SK-N-SH (cell line): ENCODE measurements around the gene MRPL54. TPM values are rescaled to one million over a fixed set of nuclear protein-coding genes. Genes with fewer than 3 reads are reported as not detected.

Experiments used
- CTCF ChIA-PET: fragments of 300-600, 350-600 bp; formaldehyde crosslinking; extraction: SDS; loops from one replicate; lab custom pipeline; 2021; lab: Yijun Ruan, JAX
- POLR2A ChIA-PET: fragments of 350-600 bp; sonication (Branson Sonifier 250); formaldehyde crosslinking; extraction: SDS; loops from one replicate; lab custom pipeline; 2020; ENCODE audit warnings: antibody characterized with exemption, inconsistent platforms; lab: Yijun Ruan, JAX
- DNase-seq: peaks from one replicate; pipeline ENCODE4 v3.0.0; 2012
- H2AFZ ChIP-seq: fragments of 200-600 bp; sonication (generic); 2 replicates; pipeline ENCODE4 v1.8.1; 2016; ENCODE audit warnings: antibody characterized with exemption, mild to moderate bottlenecking, low read depth
- H3F3A ChIP-seq: fragments of 200-600 bp; sonication (generic); replicated peaks from 2 replicates; pipeline ENCODE3; 2016; ENCODE audit warnings: antibody characterized with exemption, mild to moderate bottlenecking; ENCODE audit not compliant: insufficient read depth
- H3K27ac ChIP-seq, 2 experiments: fragments of 200-500 bp in 1 of 2; fragments of 200-600 bp in 1 of 2; sonication (Bioruptor generic) in 1 of 2; sonication (generic), shearing (Covaris generic) in 1 of 2; 2 replicates each; pipeline versions ENCODE4 v1.5.1 to v1.6.1; 2014 to 2016; ENCODE audit warnings: low read depth in 2 of 2, inconsistent platforms in 1 of 2, low read length in 1 of 2, mild to moderate bottlenecking in 1 of 2, mixed read lengths in 1 of 2
- H3K27me3 ChIP-seq: fragments of 200-600 bp; sonication (generic), shearing (Covaris generic); 2 replicates; pipeline ENCODE4 v1.6.1; 2016; ENCODE audit warnings: mixed run types; ENCODE audit not compliant: insufficient read depth
- H3K36me3 ChIP-seq, 2 experiments: fragments of 200-500 bp in 1 of 2; fragments of 200-600 bp in 1 of 2; sonication (Bioruptor generic) in 1 of 2; sonication (generic) in 1 of 2; replicated peaks in 1 of 2; 2 replicates each; pipeline versions ENCODE3 to v1.5.1; 2014 to 2016; ENCODE audit warnings: low read length in 1 of 2, mild to moderate bottlenecking in 1 of 2; ENCODE audit not compliant: insufficient read depth in 2 of 2, control insufficient read depth in 1 of 2
- H3K4me1 ChIP-seq, 2 experiments: fragments of 200-500 bp in 1 of 2; fragments of 200-600 bp in 1 of 2; sonication (Bioruptor generic) in 1 of 2; sonication (generic), shearing (Covaris generic) in 1 of 2; 2 replicates each; pipeline versions ENCODE4 v1.5.1 to v1.6.1; 2014 to 2016; ENCODE audit warnings: low read depth in 1 of 2, low read length in 1 of 2, mixed run types in 1 of 2; ENCODE audit not compliant: insufficient read depth in 2 of 2, control insufficient read depth in 1 of 2
- H3K4me2 ChIP-seq: fragments of 200-600 bp; sonication (generic), shearing (Covaris generic); 2 replicates; pipeline ENCODE4 v1.6.1; 2017; ENCODE audit warnings: mixed run types
- H3K4me3 ChIP-seq, 2 experiments: fragments of 200-500 bp in 1 of 2; fragments of 200-600 bp in 1 of 2; sonication (Bioruptor generic) in 1 of 2; sonication (generic), shearing (Covaris generic) in 1 of 2; 2 replicates each; pipeline versions ENCODE4 v1.5.1 to v1.8.1; 2014 to 2016; ENCODE audit warnings: low read depth in 2 of 2, inconsistent platforms in 1 of 2, low read length in 1 of 2, mild to moderate bottlenecking in 1 of 2, mixed read lengths in 1 of 2, moderate library complexity in 1 of 2
- H3K79me2 ChIP-seq: fragments of 200-600 bp; sonication (generic); 2 replicates; pipeline ENCODE4 v1.8.1; 2017; ENCODE audit warnings: mild to moderate bottlenecking; ENCODE audit not compliant: insufficient read depth
- H3K9ac ChIP-seq: fragments of 200-600 bp; sonication (generic); 2 replicates; pipeline ENCODE4 v1.6.1; 2017; ENCODE audit warnings: mixed run types
- H3K9me2 ChIP-seq: fragments of 200-600 bp; sonication (generic); 2 replicates; pipeline ENCODE4 v1.6.1; 2017; ENCODE audit warnings: mixed run types
- H3K9me3 ChIP-seq: fragments of 200-600 bp; sonication (generic); 2 replicates; pipeline ENCODE4 v1.6.1; 2017; ENCODE audit warnings: mixed run types, mild to moderate bottlenecking, moderate library complexity
- H4K20me1 ChIP-seq: fragments of 200-600 bp; sonication (generic); 2 replicates; pipeline ENCODE4 v1.6.1; 2017; ENCODE audit warnings: mild to moderate bottlenecking, mixed run types; ENCODE audit not compliant: insufficient read depth
- CHD2 ChIP-seq: fragments of 150-350 bp; IDR thresholded peaks from 2 replicates; pipeline ENCODE4 v1.6.1; 2018; ENCODE audit warnings: low read length; ENCODE audit not compliant: partially characterized antibody
- CTCF ChIP-seq: fragments of 200-600 bp; sonication (generic); IDR thresholded peaks from 2 replicates; pipeline ENCODE4 v1.6.1; 2017; ENCODE audit warnings: antibody characterized with exemption, mild to moderate bottlenecking, moderate library complexity
- ELF1 ChIP-seq: IDR thresholded peaks from 2 replicates; pipeline ENCODE4 v1.4.0; 2012
- EP300 ChIP-seq, 2 experiments: IDR thresholded peaks; 2 replicates each; pipeline versions ENCODE4 v1.4.0 to v1.6.1; 2012; ENCODE audit warnings: borderline replicate concordance in 1 of 2, low read depth in 1 of 2, low read length in 1 of 2
- FOSL2 ChIP-seq: IDR thresholded peaks from 2 replicates; pipeline ENCODE4 v1.4.0; 2012; ENCODE audit warnings: low read depth, mild to moderate bottlenecking, moderate library complexity, borderline replicate concordance
- FOXJ3 ChIP-seq: sonication (generic); formaldehyde crosslinking; IDR thresholded peaks from 2 replicates; pipeline ENCODE4 v1.5.1; 2020; ENCODE audit warnings: mild to moderate bottlenecking, missing genetic modification reagents
- FOXM1 ChIP-seq: IDR thresholded peaks from 2 replicates; pipeline ENCODE4 v1.4.0; 2012; ENCODE audit warnings: low read depth, mild to moderate bottlenecking
- JUND ChIP-seq: IDR thresholded peaks from 2 replicates; pipeline ENCODE4 v1.4.0; 2012
- NRF1 ChIP-seq: IDR thresholded peaks from 2 replicates; pipeline ENCODE4 v1.6.1; 2012; ENCODE audit warnings: low read depth, mild to moderate bottlenecking, low read length
- POLR2AphosphoS5 ChIP-seq: IDR thresholded peaks from 2 replicates; pipeline ENCODE4 v1.6.1; 2012; ENCODE audit warnings: low read depth, low read length
- RCOR1 ChIP-seq: fragments of 150-350 bp; IDR thresholded peaks from 2 replicates; pipeline ENCODE4 v1.6.1; 2017; ENCODE audit warnings: antibody characterized with exemption, low read length
- RFX5 ChIP-seq: IDR thresholded peaks from 2 replicates; pipeline ENCODE4 v1.6.1; 2012; ENCODE audit warnings: mild to moderate bottlenecking, improper control_type of control experiment, low read length
- SIN3A ChIP-seq: IDR thresholded peaks from 2 replicates; pipeline ENCODE4 v1.6.1; 2012; ENCODE audit warnings: low read depth, mild to moderate bottlenecking, low read length, moderate library complexity, borderline replicate concordance
- SMC3 ChIP-seq: IDR thresholded peaks from 2 replicates; pipeline ENCODE4 v1.6.1; 2012; ENCODE audit warnings: low read depth, low read length, improper control_type of control experiment
- TEAD4 ChIP-seq: IDR thresholded peaks from 2 replicates; pipeline ENCODE4 v1.4.0; 2012; ENCODE audit warnings: mild to moderate bottlenecking, borderline replicate concordance; ENCODE audit not compliant: insufficient read depth
- WGBS: methylation state at CpG from one replicate; pipeline ENCODE4 v1.1.6; 2017; ENCODE audit warnings: low lambda C conversion rate; 5-methylcytosine and 5-hydroxymethylcytosine counted together
- polyA plus RNA-seq, 3 experiments: library from polyadenylated mRNA; depleted of rRNA; stranded (reverse); fragments of >200 nt; gene quantifications; 2 replicates each; pipeline ENCODE4 v1.2.3, GENCODE V29; 2012
- TF ChIP-seq, protein P1 (sequence below): IDR thresholded peaks from 2 replicates; pipeline ENCODE4 v1.4.0; 2012; ENCODE audit warnings: low read depth

The MRPL54 gene
- polyA plus RNA-seq, 1 of the 3 experiments (the other 2 are of a cell fraction), result 125 TPM

- no peak for DNase-seq
- no peak overlapping the region for H3K4me3 ChIP-seq
- 91% methylated on average over 9 of the region's 19 CpGs for WGBS
- H3K36me3 ChIP-seq, result peaks cover 0 to 3% of the 10 kb centered on the region in 2 experiments
- no peak overlapping the region for H2AFZ ChIP-seq
- peaks cover 34% of the 10 kb centered on the region for H3K79me2 ChIP-seq
- POLR2A ChIA-PET, result no interaction called here
- H3K9me2 ChIP-seq, result no peaks in the 10 kb centered on the region
- H3K9me3 ChIP-seq, result no peaks in the 10 kb centered on the region
- no peaks in the 10 kb centered on the region for H3F3A ChIP-seq
- H3K9ac ChIP-seq, result no peak overlapping the region
- H3K27ac ChIP-seq, result no peak overlapping the region
- TF ChIP-seq SMC3 (no peak), FOXJ3 (CRISPR knock-in tag) (no peak), RFX5 (no peak), ELF1 (no peak), FOXM1 (no peak), FOSL2 (no peak), TEAD4 (no peak), CTCF (no peak), SIN3A (no peak), JUND (no peak), RCOR1 (no peak), POLR2AphosphoS5 (no peak), EP300 (IDR thresholded peaks at IDR 0.05; ENCODE audit: borderline replicate concordance in 1 of 2, low read depth in 1 of 2, low read length in 1 of 2) (no peak), CHD2 (no peak), NRF1 (no peak)
- TF ChIP-seq, protein P1, sequence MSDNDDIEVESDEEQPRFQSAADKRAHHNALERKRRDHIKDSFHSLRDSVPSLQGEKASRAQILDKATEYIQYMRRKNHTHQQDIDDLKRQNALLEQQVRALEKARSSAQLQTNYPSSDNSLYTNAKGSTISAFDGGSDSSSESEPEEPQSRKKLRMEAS, result no peak
- H3K27me3 ChIP-seq, result no peaks in the 10 kb centered on the region
- CTCF ChIA-PET, result interaction anchor here (1.1 kb wide), 1 partner anchor 121 kb away, joined by 3 read pairs; the partner anchor contains the start of gene ATCAY
- H4K20me1 ChIP-seq, result no peaks in the 10 kb centered on the region
- H3K4me2 ChIP-seq, result 0 out of 2 replicates have a peak overlapping the region, but pooled peaks have one; percentile 92
- H3K4me1 ChIP-seq, result peaks cover 7 to 9% of the 10 kb centered on the region in 2 experiments; a peak in 2 of 4 replicates
Observed at GRCh38 chr19:3759482-3760254, 2.8 kb upstream of the MRPL54 start.
